PFSK-1 (cell line): ENCODE results near the gene H6PD.

Source experiments
- FOXP2 ChIP-seq: optimal IDR thresholded peaks from 2 replicates; pipeline ENCODE3; 2011; ENCODE audit warnings: borderline replicate concordance, control low read depth, inconsistent platforms; ENCODE audit not compliant: insufficient read depth; ENCODE audit errors: extremely low read length, extremely low read depth
- POLR2AphosphoS5 ChIP-seq: IDR thresholded peaks from 2 replicates; pipeline ENCODE4 v1.6.1; 2012; ENCODE audit warnings: low read depth, mild to moderate bottlenecking, control low read depth, low read length, moderate library complexity
- REST ChIP-seq, 2 experiments: IDR thresholded peaks; 2 replicates each; pipeline versions ENCODE4 v1.6.1 to v1.8.0; 2011 to 2012; ENCODE audit warnings: low read depth in 2 of 2, low read length in 2 of 2, control low read depth in 1 of 2, inconsistent platforms in 1 of 2, mild to moderate bottlenecking in 1 of 2, moderate library complexity in 1 of 2; ENCODE audit not compliant: insufficient read depth in 1 of 2
- SIN3A ChIP-seq: IDR thresholded peaks from 2 replicates; pipeline ENCODE4 v1.6.1; 2012; ENCODE audit warnings: mild to moderate bottlenecking, low read length, moderate library complexity, borderline replicate concordance; ENCODE audit not compliant: insufficient read depth
- TAF1 ChIP-seq: IDR thresholded peaks from 2 replicates; pipeline ENCODE4 v1.6.1; 2012; ENCODE audit warnings: low read length, control low read depth, borderline replicate concordance; ENCODE audit not compliant: insufficient read depth

Gene H6PD

GRCh38 chr1:9282696-9282955, 48.1 kb downstream of the H6PD start:
- TF ChIP-seq TAF1 (no peak), FOXP2 (no peak), REST (IDR thresholded peaks at IDR 0.05; ENCODE audit: insufficient read depth in 1 of 2, low read depth in 2 of 2, low read length in 2 of 2) (no peak), POLR2AphosphoS5 (no peak), SIN3A (no peak)

GRCh38 chr1:9284061-9284460, 49.5 kb downstream of the H6PD start:
- TF ChIP-seq TAF1 = no peak
- no peak for TF ChIP-seq SIN3A
- no peak for TF ChIP-seq REST (IDR thresholded peaks at IDR 0.05; ENCODE audit: insufficient read depth in 1 of 2, low read depth in 2 of 2, low read length in 2 of 2)
- no peak for TF ChIP-seq FOXP2
- TF ChIP-seq POLR2AphosphoS5 = no peak

DNA sequence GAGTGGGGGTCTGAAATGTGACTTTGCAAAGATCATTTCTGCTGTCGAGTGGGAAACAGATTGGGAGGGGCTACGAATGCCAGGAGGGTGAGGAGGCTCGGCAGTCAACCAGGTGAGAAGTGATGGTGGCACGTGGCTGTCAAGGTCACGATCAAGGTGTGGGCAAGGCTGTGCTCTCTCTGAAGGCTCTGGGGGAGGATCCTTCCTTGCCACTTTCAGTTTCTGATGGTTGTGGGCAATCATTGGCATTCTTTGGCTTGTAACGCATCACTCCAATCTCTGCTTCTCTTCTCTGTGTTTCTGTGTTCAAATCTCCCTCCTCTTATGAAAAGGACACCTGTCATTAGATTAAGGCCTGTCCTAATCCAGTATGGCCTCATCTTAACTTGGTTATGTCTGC, 52.0 kb downstream of the H6PD start:
- no peak for TF ChIP-seq TAF1
- TF ChIP-seq REST (IDR thresholded peaks at IDR 0.05; ENCODE audit: insufficient read depth in 1 of 2, low read depth in 2 of 2, low read length in 2 of 2) = no peak
- TF ChIP-seq FOXP2 = no peak
- TF ChIP-seq POLR2AphosphoS5 = no peak
- TF ChIP-seq SIN3A = no peak

DNA sequence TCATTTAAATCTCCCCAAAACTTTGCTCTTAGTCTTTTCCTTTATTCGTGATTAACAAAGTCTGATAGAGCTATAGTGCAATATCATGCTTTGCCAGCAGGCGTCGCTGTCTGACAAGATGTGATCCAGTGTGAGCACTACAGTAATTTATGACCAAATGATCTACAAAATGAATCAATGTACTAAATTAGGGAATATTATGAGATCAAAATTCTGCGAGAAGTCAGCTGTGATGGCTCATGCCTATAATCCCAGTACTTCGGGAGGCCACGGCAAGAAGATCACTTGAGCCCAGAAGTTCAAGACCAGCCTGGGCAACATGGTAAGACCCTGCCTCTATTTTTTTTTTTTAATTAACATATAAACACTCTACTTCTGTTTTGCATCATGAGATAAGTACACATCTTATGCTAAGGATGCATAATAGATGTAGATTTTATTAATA, 54.5 kb downstream of the H6PD start:
- TF ChIP-seq TAF1 (no peak), FOXP2 (no peak), POLR2AphosphoS5 (no peak), REST (IDR thresholded peaks at IDR 0.05; ENCODE audit: insufficient read depth in 1 of 2, low read depth in 2 of 2, low read length in 2 of 2) (no peak), SIN3A (no peak)

DNA sequence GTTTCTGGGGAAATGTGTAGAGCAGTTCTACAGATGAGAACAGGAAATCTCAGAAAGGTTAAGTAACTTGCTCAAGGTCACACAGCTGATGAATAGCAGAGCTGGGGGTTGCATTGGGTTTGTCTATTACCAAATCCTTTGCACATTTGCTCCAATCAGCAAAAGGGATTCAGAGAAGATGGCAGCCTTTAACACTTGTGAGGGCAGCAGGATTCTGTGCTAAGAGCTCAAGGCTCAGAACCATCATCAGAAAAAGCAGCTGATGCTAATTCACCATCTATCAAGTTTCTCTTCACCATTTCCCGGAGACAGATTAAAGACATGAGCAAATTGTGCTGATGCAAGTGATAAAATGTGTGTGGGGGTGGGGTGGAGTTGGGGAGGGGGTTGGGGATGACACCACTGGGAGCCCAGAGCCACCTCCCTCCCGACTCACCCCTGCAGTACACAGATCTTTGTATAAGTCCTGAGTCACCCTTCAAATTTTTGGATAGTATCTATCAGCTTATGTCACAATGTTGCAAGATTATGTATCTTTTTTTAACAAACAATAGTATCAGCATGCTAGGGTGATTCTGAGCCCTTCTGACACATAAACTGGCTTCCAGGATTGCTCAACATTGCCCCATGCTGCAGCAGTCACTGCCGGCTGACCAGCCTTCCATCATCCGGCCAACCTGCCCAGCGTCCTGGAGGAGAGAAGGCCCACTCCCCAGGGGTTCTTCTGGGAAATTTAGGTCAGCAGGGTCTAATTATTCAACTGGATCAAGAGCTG, 55.3 kb downstream of the H6PD start:
- TF ChIP-seq FOXP2 = no peak
- TF ChIP-seq TAF1 = no peak
- no peak for TF ChIP-seq POLR2AphosphoS5
- TF ChIP-seq REST (IDR thresholded peaks at IDR 0.05; ENCODE audit: insufficient read depth in 1 of 2, low read depth in 2 of 2, low read length in 2 of 2) = no peak
- TF ChIP-seq SIN3A = no peak
